ENCODE results near the gene GRK1.

GRK1 gene

DNA sequence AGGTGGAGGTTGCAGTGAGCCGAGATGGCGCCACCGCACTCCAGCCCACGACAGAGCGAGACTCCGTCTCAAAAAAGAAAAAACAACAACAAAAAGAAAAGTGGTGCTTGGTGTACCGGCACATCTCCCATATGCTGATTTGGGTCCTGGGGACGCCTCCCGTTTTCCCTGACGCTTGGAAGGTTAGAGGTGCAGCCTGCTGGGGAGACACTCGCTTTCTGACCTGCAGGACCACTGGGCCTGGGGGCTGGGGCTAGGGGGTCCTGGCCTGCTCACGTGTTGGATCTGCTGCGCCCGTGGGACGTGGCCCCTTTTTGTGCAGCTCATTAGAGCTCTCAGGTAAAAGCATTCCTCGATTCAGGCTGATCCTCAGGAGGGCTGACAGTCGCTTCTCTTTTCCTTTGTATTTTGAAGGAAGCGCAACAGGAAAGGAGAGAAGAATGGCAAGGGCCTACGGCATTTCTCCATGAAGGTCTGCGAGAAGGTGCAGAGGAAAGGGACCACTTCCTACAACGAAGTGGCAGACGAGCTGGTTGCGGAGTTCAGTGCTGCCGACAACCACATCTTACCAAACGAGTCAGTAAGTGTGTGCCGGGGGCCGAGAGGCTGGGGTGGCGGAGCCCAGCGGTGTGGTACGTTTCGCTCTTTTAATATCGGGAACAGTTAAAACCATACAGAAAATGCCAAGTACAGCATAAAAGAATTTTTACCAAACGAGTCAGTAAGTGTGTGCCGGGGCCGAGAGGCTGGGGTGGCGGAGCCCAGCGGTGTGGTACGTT, 34.1 kb upstream of the GRK1 start:
- DNase-seq: no peak

GRCh38 chr13:113633485-113633873, 33.5 kb upstream of the GRK1 start:
- no peak for DNase-seq

DNA sequence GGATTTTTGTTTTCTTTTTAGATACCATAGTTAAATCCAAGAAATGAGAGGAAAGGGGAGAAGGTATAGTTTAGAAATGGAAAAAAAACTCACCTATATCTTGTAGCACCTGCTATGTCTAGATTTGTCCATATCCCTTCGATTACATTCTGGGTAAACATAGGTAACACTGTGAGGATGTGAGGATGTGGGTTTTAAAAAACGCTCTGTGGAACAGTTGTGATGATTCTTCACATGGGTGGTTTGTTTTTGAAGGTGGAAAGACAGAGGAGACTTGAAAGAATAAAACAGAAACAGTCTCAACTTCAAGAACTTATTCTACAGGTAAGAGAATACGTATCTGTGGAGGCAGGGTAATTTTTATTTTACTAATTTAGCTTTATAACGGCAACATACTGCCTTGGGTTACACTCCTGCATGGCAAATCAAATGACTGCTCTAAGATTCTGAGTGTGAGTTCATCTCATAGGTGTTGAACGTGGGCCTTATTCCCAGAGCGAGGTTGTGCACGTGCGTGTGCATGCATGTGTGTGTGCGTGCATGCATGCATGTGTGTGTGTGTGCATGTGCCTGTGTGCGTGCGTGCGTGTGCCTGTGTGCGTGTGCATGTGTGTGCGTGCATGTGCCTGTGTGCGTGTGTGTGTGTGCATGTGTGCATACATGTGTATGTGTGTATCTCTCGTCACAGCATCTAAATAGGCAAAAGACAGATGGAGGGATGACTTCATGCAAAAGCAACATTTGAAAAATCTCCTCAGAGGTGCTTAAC, 32.6 kb upstream of the GRK1 start:
- no peak for DNase-seq

- no peak for DNase-seq
Measured at GRCh38 chr13:113635048-113635420, 32.0 kb upstream of the GRK1 start.

DNA sequence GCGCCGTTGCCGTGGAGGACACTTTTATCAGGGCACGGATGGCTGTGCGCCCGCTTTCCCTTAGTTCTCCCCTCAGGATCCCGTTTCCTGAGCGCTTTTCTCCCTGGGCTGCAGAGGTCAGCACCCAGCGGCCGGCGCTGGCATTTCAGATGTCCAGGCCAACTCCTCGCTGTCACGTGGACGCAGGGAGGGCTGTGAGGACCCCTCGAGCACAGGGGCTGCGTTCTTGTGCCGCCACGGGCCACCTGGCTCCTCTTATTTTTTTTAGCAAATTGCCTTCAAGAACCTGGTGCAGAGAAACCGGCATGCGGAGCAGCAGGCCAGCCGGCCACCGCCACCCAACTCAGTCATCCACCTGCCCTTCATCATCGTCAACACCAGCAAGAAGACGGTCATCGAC, 31.3 kb upstream of the GRK1 start:
- DNase-seq: no peak

GRCh38 chr13:113636266-113636963, 30.6 kb upstream of the GRK1 start:
- DNase-seq: no peak

- DNase-seq: no peak
Measured at GRCh38 chr13:113637262-113638160, 29.5 kb upstream of the GRK1 start.

DNA sequence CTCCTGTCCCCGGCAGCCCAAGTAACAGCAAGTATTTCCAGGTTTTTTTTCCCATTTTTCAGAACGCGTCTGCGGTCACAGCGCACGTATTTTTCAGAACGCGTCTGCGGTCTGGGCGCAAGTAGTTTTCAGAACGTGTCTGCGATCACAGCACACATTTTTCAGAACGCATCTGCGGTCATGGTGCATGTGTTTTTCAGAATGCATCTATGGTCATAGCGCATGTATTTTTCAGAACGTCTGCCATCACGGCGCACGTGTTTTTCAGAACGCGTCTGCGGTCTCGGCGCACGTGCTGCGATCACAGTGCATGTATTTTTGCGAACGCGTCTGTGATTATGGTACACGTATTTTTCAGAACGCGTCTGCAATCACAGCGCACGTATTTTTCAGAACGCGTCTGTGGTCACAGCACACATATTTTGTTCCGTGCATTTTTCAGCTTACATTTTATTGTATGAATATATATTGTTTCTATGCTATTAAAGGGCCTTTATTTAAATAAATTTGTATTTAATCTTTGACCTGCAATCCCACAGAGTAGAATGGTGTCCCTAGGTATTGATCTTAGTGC, 28.8 kb upstream of the GRK1 start:
- no peak for DNase-seq

DNA sequence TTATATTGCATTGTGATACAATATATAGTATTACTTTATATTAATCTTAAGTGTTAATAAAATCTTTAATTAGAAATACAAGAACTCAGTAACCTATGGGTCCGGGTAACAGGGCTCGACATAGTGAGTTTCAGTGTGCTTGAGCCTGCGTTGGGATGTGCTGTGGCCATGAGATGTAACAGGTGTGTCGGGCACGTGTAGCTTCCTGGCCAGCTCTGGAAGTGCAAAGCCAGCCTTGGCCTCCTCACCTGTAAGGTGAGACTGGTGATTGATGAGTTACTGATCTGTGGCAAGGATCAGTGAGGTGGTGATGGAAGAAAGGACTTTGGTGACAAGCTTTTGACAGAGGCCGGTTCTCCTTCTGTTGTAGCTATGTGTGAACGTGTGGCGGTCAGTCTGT, 28.2 kb upstream of the GRK1 start:
- no peak for DNase-seq

- no peak for DNase-seq
Measured at GRCh38 chr13:113639616-113640262, 27.3 kb upstream of the GRK1 start.

GRCh38 chr13:113641426-113641825, 25.6 kb upstream of the GRK1 start:
- no peak for DNase-seq

DNA sequence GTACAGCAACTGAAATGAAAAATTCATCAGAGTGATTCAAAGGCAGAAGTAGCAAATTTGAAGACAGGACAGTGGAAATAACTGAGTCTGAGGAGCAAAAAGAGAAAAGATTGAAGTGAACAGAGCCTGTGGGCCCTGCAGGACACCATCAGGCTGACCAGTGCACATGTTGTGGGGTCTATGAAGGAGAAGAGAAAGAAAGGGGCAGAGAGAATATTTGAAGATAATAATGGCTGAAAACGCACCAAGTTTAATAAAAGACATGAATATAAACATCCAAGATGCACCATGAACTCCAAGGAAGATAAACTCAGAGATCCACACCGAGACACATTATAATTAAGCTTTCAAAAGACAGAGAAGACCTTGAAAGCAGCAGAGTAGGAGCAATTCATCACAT, 24.5 kb upstream of the GRK1 start:
- DNase-seq: no peak

GRCh38 chr13:113643593-113643992, 23.4 kb upstream of the GRK1 start:
- DNase-seq: no peak

GRCh38 chr13:113644800-113645199, 22.2 kb upstream of the GRK1 start:
- no peak for DNase-seq

GRCh38 chr13:113645329-113645728, 21.7 kb upstream of the GRK1 start:
- DNase-seq: no peak

DNA sequence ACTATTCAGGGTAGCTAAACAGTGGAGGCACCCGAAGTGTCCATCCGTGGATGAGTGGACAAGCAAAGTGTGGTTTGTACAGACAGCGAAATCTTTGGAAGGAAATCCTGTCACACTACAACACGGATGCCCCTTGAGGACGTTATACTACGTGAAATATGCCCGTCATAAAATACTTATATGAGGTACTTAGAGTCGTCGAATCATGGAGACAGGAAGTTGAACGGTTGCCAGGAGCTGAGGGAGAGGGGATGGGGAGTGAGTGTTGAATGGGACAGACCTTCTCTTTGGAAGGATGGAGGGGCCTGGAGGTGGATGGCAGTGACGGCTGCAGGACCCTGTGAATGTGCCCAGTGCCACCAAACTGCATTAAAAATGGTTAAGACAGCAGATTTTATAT, 20.6 kb upstream of the GRK1 start:
- DNase-seq: no peak

- no peak for DNase-seq
Measured at GRCh38 chr13:113646921-113647340, 20.1 kb upstream of the GRK1 start.

- no peak for DNase-seq
Measured at GRCh38 chr13:113647351-113648215, 19.4 kb upstream of the GRK1 start.

DNA sequence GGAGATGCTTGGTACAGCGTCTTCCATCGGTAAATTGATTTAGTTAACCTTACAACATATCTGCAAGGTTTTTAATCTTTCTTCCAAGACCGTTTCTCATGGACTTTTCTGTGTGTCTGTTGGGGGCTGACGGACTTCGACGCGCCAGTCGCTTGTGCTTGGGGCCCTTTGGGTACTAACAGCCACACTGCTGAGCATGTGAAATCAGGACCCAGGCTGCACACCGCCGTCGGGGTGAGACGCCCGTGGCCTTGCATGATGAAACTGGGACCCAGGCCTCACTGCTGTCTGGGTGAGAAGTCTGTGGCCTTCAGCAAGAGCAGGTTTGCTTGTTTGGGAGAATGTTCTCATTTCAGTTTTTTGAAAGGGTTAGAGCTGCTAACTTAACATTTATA, 18.8 kb upstream of the GRK1 start:
- no peak for DNase-seq

DNA sequence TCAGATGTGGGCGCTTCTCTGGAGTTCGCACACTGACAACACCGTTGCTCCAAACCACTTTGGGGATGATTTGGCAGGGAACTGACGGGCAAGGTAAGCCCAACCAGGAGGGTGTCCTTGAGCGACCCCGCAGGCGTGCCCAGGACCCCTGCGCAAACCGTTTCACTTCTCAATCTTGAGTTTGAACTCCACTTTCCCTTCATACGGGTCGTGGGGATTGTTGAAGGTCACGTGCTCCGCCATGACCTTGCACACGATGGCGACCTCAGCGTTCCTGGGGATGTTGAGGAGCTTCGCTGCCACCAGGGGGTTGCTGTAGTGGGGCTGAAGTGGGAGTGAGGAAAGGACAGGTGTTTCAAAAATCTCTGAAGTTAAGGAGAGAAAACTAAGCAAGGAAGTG, 17.8 kb upstream of the GRK1 start:
- DNase-seq: no peak

- no peak for DNase-seq
Measured at GRCh38 chr13:113650275-113650674, 16.7 kb upstream of the GRK1 start.
